NK-92 (cell line): ENCODE measurements around the gene RBM22.

Experiments
- DNase-seq: peaks from one replicate; lab custom pipeline; 2025; ENCODE audit not compliant: unreplicated experiment; lab: John Stamatoyannopoulos, UW

Gene RBM22

DNA sequence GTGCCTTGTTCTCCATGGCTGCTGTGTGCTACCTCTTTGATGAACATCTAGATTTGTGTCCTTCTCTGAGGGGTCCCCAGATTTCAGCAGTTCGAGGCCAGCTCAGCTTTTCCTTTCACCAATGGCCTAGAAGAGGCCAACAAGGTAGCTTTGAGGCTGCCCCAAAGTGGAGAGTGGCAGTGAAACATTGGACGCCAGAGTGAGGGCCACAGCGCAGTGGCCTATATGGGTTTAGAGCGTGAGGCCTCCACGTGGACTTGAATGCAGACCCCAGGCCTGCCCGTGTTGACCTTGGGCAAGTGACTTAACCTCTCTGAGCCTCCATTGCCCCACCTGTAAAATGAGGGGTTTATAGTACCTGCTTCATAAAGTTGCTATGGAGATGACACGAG lies 28.0 kb downstream of the RBM22 start:
- no peak for DNase-seq

DNA sequence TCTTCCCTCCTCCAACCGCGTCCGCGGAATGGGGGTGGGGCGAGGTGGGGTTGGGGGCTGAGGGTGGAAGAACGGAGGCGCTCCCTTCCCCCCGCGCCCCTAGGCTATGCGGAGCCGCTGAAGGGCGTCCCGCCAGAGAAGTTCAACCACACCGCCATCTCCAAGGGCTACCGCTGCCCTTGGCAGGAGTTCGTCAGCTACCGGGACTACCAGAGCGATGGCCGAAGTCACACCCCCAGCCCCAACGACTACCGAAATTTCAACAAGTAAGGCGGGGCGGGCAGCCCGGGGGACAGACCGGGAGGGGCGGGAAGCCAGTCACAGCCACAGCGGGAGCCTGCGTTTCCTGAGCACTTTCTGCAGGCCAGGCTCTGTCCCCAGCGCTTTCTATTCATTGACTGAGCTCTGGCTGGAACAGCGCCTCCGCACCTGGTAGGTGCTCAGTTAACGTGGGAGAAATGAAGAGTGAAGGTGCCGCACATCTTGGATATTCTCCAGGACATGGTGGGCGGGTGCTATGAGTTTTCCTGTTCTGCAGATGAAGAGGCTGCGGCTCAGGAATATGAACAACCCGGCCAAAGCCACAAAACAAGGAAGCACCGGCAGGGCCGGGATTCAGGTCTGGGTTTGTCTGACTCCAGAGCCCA lies 28.5 kb downstream of the RBM22 start:
- no peak for DNase-seq

GRCh38 chr5:150671509-150672236 lies 29.2 kb downstream of the RBM22 start:
- DNase-seq: no peak

DNA sequence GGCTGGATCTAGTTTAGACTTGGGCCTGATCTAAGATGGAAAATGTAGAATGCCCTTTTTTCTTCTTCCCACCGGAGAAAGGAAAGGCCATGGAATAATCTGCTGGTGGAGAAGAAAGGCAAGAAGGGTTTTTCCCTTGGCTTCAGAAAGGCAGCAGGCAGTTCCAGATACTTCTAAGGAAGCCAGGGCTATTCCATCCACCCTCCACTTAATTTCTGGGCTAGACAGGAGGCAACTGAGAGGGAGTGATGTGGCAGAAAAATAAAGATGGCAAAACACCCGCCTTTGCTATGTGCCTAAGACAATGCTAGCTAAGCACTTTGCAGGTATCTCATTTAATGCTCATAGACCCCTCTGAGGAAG lies 29.9 kb downstream of the RBM22 start:
- DNase-seq: no peak

GRCh38 chr5:150670275-150670947 lies 30.5 kb downstream of the RBM22 start:
- no peak for DNase-seq

GRCh38 chr5:150665044-150665443 lies 35.8 kb downstream of the RBM22 start:
- DNase-seq: no peak

GRCh38 chr5:150663936-150664335 lies 36.9 kb downstream of the RBM22 start:
- no peak for DNase-seq

- no peak for DNase-seq
These were observed 37.9 kb downstream of the RBM22 start for GRCh38 chr5:150662731-150663516.

- no peak for DNase-seq
These were observed 38.9 kb downstream of the RBM22 start for GRCh38 chr5:150661821-150662596.

- no peak for DNase-seq
These were observed 39.8 kb downstream of the RBM22 start, which contains the start of gene MYOZ3 for GRCh38 chr5:150661086-150661485. Gene MYOZ3, plus strand, starts transcription at chr5:150661251. Its CDS starts 1,691 bp downstream, at chr5:150662942.

- DNase-seq: no peak
These were observed 40.6 kb downstream of the RBM22 start for GRCh38 chr5:150660108-150660831.

- DNase-seq: no peak
These were observed 41.3 kb downstream of the RBM22 start for GRCh38 chr5:150659360-150660107.

- no peak for DNase-seq
These were observed 42.1 kb downstream of the RBM22 start for GRCh38 chr5:150658699-150659265.

GRCh38 chr5:150658121-150658520 lies 42.7 kb downstream of the RBM22 start:
- no peak for DNase-seq

GRCh38 chr5:150656191-150657132 lies 44.4 kb downstream of the RBM22 start:
- DNase-seq: no peak

GRCh38 chr5:150655221-150655620 lies 45.6 kb downstream of the RBM22 start:
- no peak for DNase-seq

DNA sequence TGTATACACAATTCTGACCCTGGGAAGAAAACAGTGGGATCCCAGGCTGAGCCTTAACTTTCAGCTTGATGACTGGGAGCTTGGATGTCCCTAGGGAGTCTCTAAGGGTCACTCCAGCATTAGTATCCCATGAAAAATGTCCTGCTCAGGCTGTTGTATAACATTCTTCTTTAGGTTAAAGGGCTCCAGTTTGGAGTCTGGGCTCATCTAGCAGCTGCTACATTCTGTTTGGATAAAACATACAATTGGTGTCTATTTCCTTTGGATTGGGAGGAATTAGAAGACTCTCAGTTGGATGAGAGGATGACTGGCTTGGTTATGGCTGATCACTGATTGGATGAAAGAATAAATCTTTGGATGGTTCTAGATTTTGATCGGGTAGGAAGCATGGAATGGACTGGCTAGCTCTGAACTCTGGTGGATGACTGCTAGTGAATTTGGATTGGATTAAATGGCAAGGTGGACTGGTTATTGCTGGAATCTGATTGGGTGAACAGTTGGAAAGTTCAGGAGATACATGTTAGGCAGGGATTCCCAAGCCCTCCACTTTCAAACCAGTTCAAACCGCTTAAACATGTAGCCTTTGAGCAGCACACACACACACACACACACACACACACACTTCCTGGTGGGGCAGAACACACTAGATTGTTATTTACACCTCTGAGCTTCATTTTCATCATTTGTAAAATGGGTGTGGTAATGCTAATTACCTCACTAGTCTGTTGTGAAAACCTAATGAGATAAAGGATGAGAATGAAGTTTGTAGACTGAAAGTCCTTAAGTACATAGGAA lies 46.9 kb downstream of the RBM22 start:
- no peak for DNase-seq
